Left forelimb (tissue), 1 donor: ENCODE data around the gene NUP93.

Experiments
- DNase-seq: peaks from one replicate; pipeline ENCODE4 v3.0.0-alpha.2; 2018; ENCODE audit warnings: low spot score

NUP93 gene

DNA sequence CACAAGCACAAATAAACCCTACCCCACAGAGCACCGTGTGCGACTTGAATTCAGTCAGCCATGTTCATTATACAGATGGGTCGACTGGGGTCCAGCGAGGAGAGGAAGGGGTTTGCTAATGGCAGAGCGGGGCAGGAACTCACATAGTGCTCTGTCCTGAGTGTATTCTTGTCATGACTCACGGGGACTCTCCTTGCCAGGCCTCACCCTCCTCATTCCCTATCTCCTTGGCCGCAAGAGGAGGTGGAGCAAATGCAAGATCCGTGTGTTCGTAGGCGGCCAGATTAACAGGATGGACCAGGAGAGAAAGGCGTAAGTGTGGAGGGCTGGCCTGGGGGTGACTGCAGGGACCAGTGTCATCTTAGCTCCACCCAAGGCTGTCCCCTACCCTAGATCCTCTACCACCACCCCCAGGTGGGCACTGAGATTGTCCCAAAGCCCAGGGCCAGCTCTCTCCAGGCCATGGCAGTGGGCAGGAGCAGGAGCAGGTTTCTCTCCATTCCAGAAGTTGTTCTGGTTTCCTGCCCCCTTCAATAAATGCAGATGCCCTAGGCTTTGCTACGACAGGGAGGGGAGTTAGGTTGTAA lies 164.5 kb downstream of the NUP93 start:
- no peak for DNase-seq

DNA sequence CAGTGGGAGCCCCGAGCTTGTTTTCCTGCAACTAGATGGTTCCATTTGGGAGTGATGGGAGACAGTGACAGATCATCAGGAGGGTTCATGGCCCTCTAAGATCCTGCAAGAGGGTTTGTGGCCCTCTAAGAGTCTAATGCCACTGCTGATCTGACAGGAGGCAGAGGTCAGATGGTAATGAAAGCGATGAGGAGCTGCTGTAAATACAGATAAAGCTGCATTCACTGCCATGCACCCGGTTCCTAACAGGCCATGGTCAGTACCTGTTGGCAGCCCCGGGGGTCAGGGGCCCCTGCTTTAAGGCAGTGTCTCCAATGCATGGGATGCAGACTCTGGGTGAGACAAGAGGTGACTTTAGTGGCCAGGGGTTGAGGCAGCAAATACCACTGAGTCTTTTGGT lies 165.9 kb downstream of the NUP93 start:
- no peak for DNase-seq

GRCh38 chr16:56896244-56896643 lies 166.3 kb downstream of the NUP93 start:
- DNase-seq = no peak

- DNase-seq = no peak
These were observed 167.3 kb downstream of the NUP93 start for GRCh38 chr16:56897026-56897799.

- no peak for DNase-seq
These were observed 168.9 kb downstream of the NUP93 start for GRCh38 chr16:56898847-56899246.
